Parathyroid adenoma (tissue), 2 donors: Measurements from ENCODE around the gene PCNX3.

Experiments
- H2AFZ ChIP-seq: fragments of 300-600 bp; sonication (generic); one replicate; pipeline ENCODE4 v1.7.0; 2017; ENCODE audit warnings: antibody characterized with exemption, mild to moderate bottlenecking
- H3K27ac ChIP-seq: fragments of 300-600 bp; sonication (generic); one replicate; pipeline ENCODE4 v1.7.0; 2017
- H3K27me3 ChIP-seq: fragments of 300-600 bp; sonication (generic); one replicate; pipeline ENCODE4 v1.7.0; 2017; ENCODE audit warnings: low read length; ENCODE audit not compliant: control insufficient read depth, insufficient read depth
- H3K36me3 ChIP-seq: fragments of 300-600 bp; sonication (generic); one replicate; pipeline ENCODE4 v1.7.0; 2017; ENCODE audit warnings: low read length; ENCODE audit not compliant: control insufficient read depth, insufficient read depth
- H3K4me1 ChIP-seq: fragments of 300-600 bp; sonication (generic); one replicate; pipeline ENCODE4 v1.7.0; 2017; ENCODE audit warnings: control low read depth
- H3K4me2 ChIP-seq: fragments of 300-600 bp; sonication (generic); one replicate; pipeline ENCODE4 v1.7.0; 2017; ENCODE audit warnings: low read length
- H3K4me3 ChIP-seq: fragments of 300-600 bp; sonication (generic); one replicate; pipeline ENCODE4 v1.7.0; 2017; ENCODE audit warnings: low read depth, low read length
- H3K79me2 ChIP-seq: fragments of 300-600 bp; sonication (generic); one replicate; pipeline ENCODE4 v1.7.0; 2017; ENCODE audit warnings: control low read depth
- H3K9ac ChIP-seq: fragments of 300-600 bp; sonication (generic); one replicate; pipeline ENCODE4 v1.7.0; 2017; ENCODE audit warnings: mild to moderate bottlenecking
- H3K9me3 ChIP-seq: fragments of 300-600 bp; sonication (generic); one replicate; pipeline ENCODE4 v1.7.0; 2017; ENCODE audit warnings: low read length; ENCODE audit not compliant: control insufficient read depth
- CTCF ChIP-seq: fragments of 300-600 bp; sonication (generic); IDR thresholded peaks from one replicate; pipeline ENCODE4 v1.7.0; 2017; ENCODE audit warnings: antibody characterized with exemption, mild to moderate bottlenecking
- donor health status: primary hyperparathyroidism.

PCNX3 gene

GRCh38 chr11:65577756-65578109, 37.8 kb upstream of the PCNX3 start:
- Histone ChIP-seq H2AFZ (no peak overlapping the region), H3K4me1 (peaks cover 3% of the 10 kb centered on the region), H3K27me3 (no peaks in the 10 kb centered on the region), H3K9ac (no peak overlapping the region), H3K36me3 (no peaks in the 10 kb centered on the region), H3K9me3 (no peaks in the 10 kb centered on the region), H3K4me2 (no peak overlapping the region), H3K79me2 (no peaks in the 10 kb centered on the region), H3K27ac (no peak overlapping the region), H3K4me3 (no peak overlapping the region)
- no peak for TF ChIP-seq CTCF

GRCh38 chr11:65578134-65578533, 37.4 kb upstream of the PCNX3 start:
- Histone ChIP-seq H3K9me3 (no peaks in the 10 kb centered on the region), H3K27me3 (no peaks in the 10 kb centered on the region), H3K9ac (no peak overlapping the region), H3K27ac (no peak overlapping the region), H2AFZ (no peak overlapping the region), H3K4me3 (no peak overlapping the region), H3K36me3 (no peaks in the 10 kb centered on the region), H3K4me2 (no peak overlapping the region), H3K4me1 (peaks cover 3% of the 10 kb centered on the region), H3K79me2 (no peaks in the 10 kb centered on the region)
- TF ChIP-seq CTCF = no peak

GRCh38 chr11:65578667-65579066, 36.9 kb upstream of the PCNX3 start:
- no peak overlapping the region for H3K9ac ChIP-seq

GRCh38 chr11:65579291-65579690, 36.3 kb upstream of the PCNX3 start:
- Histone ChIP-seq H2AFZ (no peak overlapping the region), H3K9me3 (no peaks in the 10 kb centered on the region), H3K79me2 (no peaks in the 10 kb centered on the region), H3K27ac (no peak overlapping the region), H3K4me1 (no peaks in the 10 kb centered on the region), H3K27me3 (no peaks in the 10 kb centered on the region), H3K9ac (no peak overlapping the region), H3K4me2 (no peak overlapping the region), H3K36me3 (no peaks in the 10 kb centered on the region), H3K4me3 (no peak overlapping the region)
- no peak for TF ChIP-seq CTCF

More at GRCh38 chr11:65578667-65579066, 36.9 kb upstream of the PCNX3 start:
- Histone ChIP-seq H3K27ac (no peak overlapping the region), H2AFZ (no peak overlapping the region), H3K4me2 (no peak overlapping the region), H3K79me2 (no peaks in the 10 kb centered on the region), H3K36me3 (no peaks in the 10 kb centered on the region), H3K9me3 (no peaks in the 10 kb centered on the region), H3K27me3 (no peaks in the 10 kb centered on the region), H3K4me3 (no peak overlapping the region), H3K4me1 (peaks cover under 1% of the 10 kb centered on the region)
- no peak for TF ChIP-seq CTCF

GRCh38 chr11:65580031-65580692, 35.4 kb upstream of the PCNX3 start:
- H3K4me1 ChIP-seq = no peaks in the 10 kb centered on the region
- no peaks in the 10 kb centered on the region for H3K79me2 ChIP-seq
- no peak overlapping the region for H3K27ac ChIP-seq
- H3K36me3 ChIP-seq = no peaks in the 10 kb centered on the region
- no peak for TF ChIP-seq CTCF
- H2AFZ ChIP-seq = no peak overlapping the region
- no peaks in the 10 kb centered on the region for H3K27me3 ChIP-seq
- H3K4me3 ChIP-seq = no peak overlapping the region
- no peaks in the 10 kb centered on the region for H3K9me3 ChIP-seq
- no peak overlapping the region for H3K9ac ChIP-seq
- no peak overlapping the region for H3K4me2 ChIP-seq
